GM12874 (cell line): Measurements from ENCODE around the gene PRRX2.

ENCODE experiments used
- TF ChIP-seq, protein P1 (sequence below): IDR thresholded peaks from 2 replicates; pipeline ENCODE4 v1.5.1; 2011; ENCODE audit warnings: low read depth, mild to moderate bottlenecking, control low read depth, low read length, moderate library complexity; ENCODE audit not compliant: insufficient read depth

The PRRX2 gene

GRCh38 chr9:129644902-129645301 lies 20.5 kb upstream of the PRRX2 start:
- TF ChIP-seq, protein P1, sequence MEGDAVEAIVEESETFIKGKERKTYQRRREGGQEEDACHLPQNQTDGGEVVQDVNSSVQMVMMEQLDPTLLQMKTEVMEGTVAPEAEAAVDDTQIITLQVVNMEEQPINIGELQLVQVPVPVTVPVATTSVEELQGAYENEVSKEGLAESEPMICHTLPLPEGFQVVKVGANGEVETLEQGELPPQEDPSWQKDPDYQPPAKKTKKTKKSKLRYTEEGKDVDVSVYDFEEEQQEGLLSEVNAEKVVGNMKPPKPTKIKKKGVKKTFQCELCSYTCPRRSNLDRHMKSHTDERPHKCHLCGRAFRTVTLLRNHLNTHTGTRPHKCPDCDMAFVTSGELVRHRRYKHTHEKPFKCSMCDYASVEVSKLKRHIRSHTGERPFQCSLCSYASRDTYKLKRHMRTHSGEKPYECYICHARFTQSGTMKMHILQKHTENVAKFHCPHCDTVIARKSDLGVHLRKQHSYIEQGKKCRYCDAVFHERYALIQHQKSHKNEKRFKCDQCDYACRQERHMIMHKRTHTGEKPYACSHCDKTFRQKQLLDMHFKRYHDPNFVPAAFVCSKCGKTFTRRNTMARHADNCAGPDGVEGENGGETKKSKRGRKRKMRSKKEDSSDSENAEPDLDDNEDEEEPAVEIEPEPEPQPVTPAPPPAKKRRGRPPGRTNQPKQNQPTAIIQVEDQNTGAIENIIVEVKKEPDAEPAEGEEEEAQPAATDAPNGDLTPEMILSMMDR: no peak

- TF ChIP-seq, protein P1: no peak
Observed at GRCh38 chr9:129646252-129646651, 19.2 kb upstream of the PRRX2 start.

DNA sequence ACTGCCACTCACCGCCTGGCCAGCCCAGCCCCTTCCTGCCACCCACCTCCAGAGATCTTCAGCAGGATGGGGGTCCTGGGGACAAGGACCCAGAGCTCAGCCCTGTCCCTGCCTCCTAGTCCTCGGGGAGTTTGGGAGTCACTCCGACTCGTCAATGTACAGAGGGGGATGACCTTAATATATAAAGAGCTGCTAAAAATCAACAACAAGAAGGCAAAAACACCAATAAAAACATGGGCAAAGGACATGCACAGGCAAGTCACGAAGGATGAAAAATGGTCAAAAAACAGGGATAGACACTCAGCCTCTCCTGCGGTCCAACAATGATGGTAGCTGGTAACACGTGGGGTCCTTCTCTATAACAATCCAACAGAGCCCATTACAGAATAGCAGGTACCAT lies 18.8 kb upstream of the PRRX2 start:
- TF ChIP-seq, protein P1: no peak

DNA sequence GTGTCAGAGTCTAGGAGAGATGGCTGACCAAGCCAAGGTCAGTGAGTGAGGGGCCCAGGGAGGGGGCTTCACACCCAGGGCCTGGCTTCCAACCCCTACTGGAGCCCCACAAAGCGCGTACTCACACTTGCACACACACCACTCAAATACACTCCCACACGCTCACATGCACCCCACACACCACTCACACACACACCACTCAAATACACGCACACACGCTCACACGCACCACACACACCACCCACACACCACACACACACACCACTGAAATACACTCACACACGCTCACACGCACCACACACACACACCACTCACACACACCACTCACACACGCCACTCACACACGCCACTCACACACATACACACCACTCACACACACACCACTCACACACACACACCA lies 17.8 kb upstream of the PRRX2 start:
- TF ChIP-seq, protein P1: no peak

DNA sequence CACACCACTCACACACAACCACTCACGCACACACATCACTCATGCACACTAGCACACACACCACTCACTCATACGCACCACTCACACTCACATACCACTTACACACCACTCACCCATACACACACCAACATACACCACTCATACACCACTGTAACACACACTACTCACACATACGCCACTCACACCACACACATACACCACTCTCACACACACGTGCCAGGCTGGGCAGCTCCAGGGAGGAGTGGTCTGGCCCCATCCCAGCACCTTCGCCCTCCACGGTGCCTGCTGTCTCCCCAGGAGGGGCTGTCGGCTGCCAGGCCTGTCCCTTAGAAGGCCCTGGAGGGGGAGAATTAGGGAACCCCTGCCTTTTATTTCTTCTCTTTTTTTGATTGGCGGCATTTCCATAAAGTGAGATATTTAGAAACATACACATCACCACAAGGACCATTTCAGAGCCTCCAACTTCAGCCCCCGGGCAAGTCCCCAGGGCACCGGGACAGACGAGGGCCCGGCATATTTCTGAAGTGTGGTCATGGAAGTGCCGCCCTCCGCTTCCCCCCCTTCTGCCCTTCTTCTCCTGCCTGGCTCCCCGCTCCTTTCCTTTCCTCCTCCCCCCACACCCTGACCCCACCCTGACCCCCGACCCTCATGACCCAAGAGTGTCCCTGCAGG lies 17.2 kb upstream of the PRRX2 start:
- TF ChIP-seq, protein P1: no peak

- TF ChIP-seq, protein P1: no peak
Observed at GRCh38 chr9:129648764-129649115, 16.7 kb upstream of the PRRX2 start.

GRCh38 chr9:129649726-129650679 lies 15.4 kb upstream of the PRRX2 start:
- TF ChIP-seq, protein P1: no peak
